GM12865 (cell line): ENCODE data around the gene AP1M2.

Experiments used
- DNase-seq: peaks from one replicate; pipeline ENCODE4 v3.0.0; 2010; ENCODE audit warnings: low read depth
- H3K4me3 ChIP-seq: 2 replicates; pipeline ENCODE4 v1.5.1; 2011; ENCODE audit warnings: mild to moderate bottlenecking, low read depth, low read length, control low read depth
- CTCF ChIP-seq: IDR thresholded peaks from 2 replicates; pipeline ENCODE4 v1.5.1; 2011; ENCODE audit warnings: low read length, control low read depth, low read depth, inconsistent platforms; ENCODE audit not compliant: insufficient read depth; ENCODE audit errors: missing control alignments

AP1M2 gene

DNA sequence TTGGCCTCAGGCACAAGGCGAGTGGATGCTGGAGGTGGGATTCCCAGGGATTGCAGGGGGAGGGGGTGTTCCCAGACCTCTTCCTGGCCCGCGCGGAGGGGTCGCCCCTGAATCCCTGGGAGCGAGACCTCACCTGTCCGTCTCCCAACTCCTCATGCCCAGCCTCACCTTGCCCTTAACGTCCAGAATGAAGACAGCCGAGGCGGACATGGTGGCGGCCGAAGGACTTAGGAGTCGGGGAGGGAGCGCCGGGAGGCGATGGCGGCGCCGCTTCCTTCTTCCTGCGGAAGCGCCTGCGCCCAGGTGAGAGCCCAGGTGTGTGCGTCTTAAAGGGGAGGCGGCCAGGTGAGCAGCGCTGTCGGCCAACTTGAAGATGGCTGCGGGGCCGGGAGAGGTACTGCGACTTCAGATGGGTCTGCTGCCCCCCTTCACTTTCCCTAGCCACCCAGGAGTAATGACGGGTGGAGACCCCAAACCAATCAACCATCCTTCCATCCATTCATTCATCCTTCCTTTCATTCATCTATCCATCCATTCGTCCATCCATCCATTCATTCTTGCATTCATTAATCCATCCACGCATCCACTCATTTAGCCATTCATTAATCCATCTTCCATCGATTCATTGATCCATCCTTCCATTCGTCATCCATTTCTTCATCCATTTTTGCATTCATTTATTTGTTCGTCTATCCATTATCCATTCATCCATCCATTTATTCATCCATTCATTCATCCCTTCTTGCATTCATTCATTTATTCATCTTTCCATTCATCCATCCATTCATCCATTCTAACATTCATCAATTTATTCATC lies at the start of gene AP1M2:
Gene AP1M2 (minus strand): TSS at position 291 of the 817 bp plus-strand sequence. CDS start 81 bp downstream, at position 210.
- no peak within 1 kb of the TSS for H3K4me3 ChIP-seq
- no peak for TF ChIP-seq CTCF
- no peak for DNase-seq

- H3K4me3 ChIP-seq = no peak overlapping the region
- no peak for TF ChIP-seq CTCF
- no peak for DNase-seq
Observed at GRCh38 chr19:10636304-10636972, 49.3 kb upstream of the AP1M2 start.

DNA sequence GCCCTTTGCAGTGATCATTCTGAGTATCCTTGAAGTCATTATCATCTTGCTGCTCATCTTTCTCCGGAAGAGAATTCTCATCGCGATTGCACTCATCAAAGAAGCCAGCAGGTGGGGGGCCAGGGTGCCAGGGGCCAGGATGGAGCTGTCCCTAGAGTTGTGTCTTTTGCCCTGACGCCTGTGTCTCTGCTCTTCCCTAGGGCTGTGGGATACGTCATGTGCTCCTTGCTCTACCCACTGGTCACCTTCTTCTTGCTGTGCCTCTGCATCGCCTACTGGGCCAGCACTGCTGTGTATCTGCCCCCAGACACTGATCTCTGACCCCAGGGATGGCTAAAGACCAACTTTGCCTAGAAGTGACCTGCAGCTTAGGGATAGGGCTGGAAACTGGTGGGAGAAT lies 47.9 kb upstream of the AP1M2 start:
- no peak overlapping the region for H3K4me3 ChIP-seq
- no peak for TF ChIP-seq CTCF
- DNase-seq = no peak

GRCh38 chr19:10634430-10634829 lies 47.3 kb upstream of the AP1M2 start:
- no peak overlapping the region for H3K4me3 ChIP-seq
- no peak for TF ChIP-seq CTCF
- DNase-seq = no peak

GRCh38 chr19:10631874-10632273 lies 44.8 kb upstream of the AP1M2 start:
- no peak overlapping the region for H3K4me3 ChIP-seq
- no peak for DNase-seq
- TF ChIP-seq CTCF = no peak

- DNase-seq = no peak
- no peak for TF ChIP-seq CTCF
- H3K4me3 ChIP-seq = no peak overlapping the region
Observed at GRCh38 chr19:10625762-10626138, 38.6 kb upstream of the AP1M2 start.
